SU-DHL-6 (cell line): ENCODE results near the gene CRYBG1.
"Not testable (repeated sequence)": the region's sequence is repeated elsewhere in the genome, so short reads cannot be mapped to it uniquely, and the experiment has no call there.

ENCODE experiments used
- H2AFZ ChIP-seq: fragments of 200-600 bp; sonication (generic); 2 replicates; pipeline ENCODE4 v1.6.1; 2014; ENCODE audit warnings: low read depth, mild to moderate bottlenecking, moderate library complexity, mixed read lengths, antibody characterized with exemption, low read length; ENCODE audit not compliant: severe bottlenecking
- H3F3A ChIP-seq: fragments of 200-600 bp; shearing (Covaris generic); 2 replicates; pipeline ENCODE4 v1.6.0; 2016; ENCODE audit warnings: antibody characterized with exemption, mild to moderate bottlenecking; ENCODE audit not compliant: insufficient read depth
- H3K27ac ChIP-seq: fragments of 200-600 bp; sonication (generic); 2 replicates; pipeline ENCODE4 v1.5.1; 2016; ENCODE audit warnings: low read depth, mild to moderate bottlenecking, low read length, moderate library complexity, mixed read lengths
- H3K27me3 ChIP-seq: fragments of 200-600 bp; sonication (generic), shearing (Covaris generic); 2 replicates; pipeline ENCODE4 v1.6.0; 2014; ENCODE audit warnings: mild to moderate bottlenecking, low read length
- H3K36me3 ChIP-seq: fragments of 200-600 bp; sonication (generic); 2 replicates; pipeline ENCODE4 v1.6.1; 2014; ENCODE audit warnings: mild to moderate bottlenecking, low read length, mixed read lengths
- H3K4me2 ChIP-seq: fragments of 300-600, 200-600 bp; shearing (Covaris generic), sonication (generic); 2 replicates; pipeline ENCODE4 v1.6.0; 2014; ENCODE audit warnings: low read length, low read depth, mild to moderate bottlenecking; ENCODE audit not compliant: poor library complexity, severe bottlenecking
- H3K4me3 ChIP-seq: fragments of 200-600 bp; sonication (generic); 2 replicates; pipeline ENCODE4 v1.5.1; 2014; ENCODE audit warnings: antibody characterized with exemption, low read length, mild to moderate bottlenecking, mixed read lengths; ENCODE audit not compliant: insufficient read depth, poor library complexity, severe bottlenecking
- H3K79me2 ChIP-seq: fragments of 200-600 bp; sonication (generic); 2 replicates; pipeline ENCODE4 v1.6.1; 2014; ENCODE audit warnings: mild to moderate bottlenecking, low read length, moderate library complexity; ENCODE audit not compliant: insufficient read depth
- H3K9ac ChIP-seq: fragments of 200-600 bp; sonication (generic); 2 replicates; pipeline ENCODE4 v1.7.0; 2014; ENCODE audit warnings: mild to moderate bottlenecking, low read length
- H3K9me2 ChIP-seq: fragments of 200-600 bp; sonication (generic); replicated peaks from 2 replicates; pipeline ENCODE4 v1.6.1; 2014; ENCODE audit warnings: low read length; ENCODE audit not compliant: insufficient read depth
- H3K9me3 ChIP-seq: fragments of 200-600 bp; sonication (generic); 2 replicates; pipeline ENCODE4 v1.6.1; 2014; ENCODE audit warnings: low read length, mixed read lengths; ENCODE audit not compliant: insufficient read depth
- H4K20me1 ChIP-seq: fragments of 200-600 bp; sonication (generic); 2 replicates; pipeline ENCODE4 v1.6.1; 2014; ENCODE audit warnings: low read depth, mild to moderate bottlenecking, antibody characterized with exemption, low read length, moderate library complexity, mixed read lengths
- EZH2phosphoT487 ChIP-seq: fragments of 200-600 bp; sonication (generic), shearing (Covaris generic); conservative IDR thresholded peaks from 2 replicates; pipeline ENCODE4 v1.6.1; 2018; ENCODE audit warnings: mild to moderate bottlenecking, antibody characterized with exemption, low read length, moderate library complexity, mixed read lengths
- TF ChIP-seq, protein P1 (sequence below): fragments of 200-600 bp; sonication (generic); IDR thresholded peaks from one replicate; pipeline ENCODE4 v1.5.1; 2017; ENCODE audit warnings: antibody characterized with exemption, mild to moderate bottlenecking, low read length, moderate library complexity; ENCODE audit not compliant: insufficient read depth, poor library complexity, severe bottlenecking

Gene CRYBG1

GRCh38 chr6:106579281-106579680 lies 218.8 kb downstream of the CRYBG1 start:
- no peaks in the 10 kb centered on the region for H3F3A ChIP-seq
- H2AFZ ChIP-seq = no peak overlapping the region
- H3K27ac ChIP-seq = no peak overlapping the region
- no peaks in the 10 kb centered on the region for H3K9me3 ChIP-seq
- no peak overlapping the region for H3K4me3 ChIP-seq
- no peaks in the 10 kb centered on the region for H3K27me3 ChIP-seq
- no peaks in the 10 kb centered on the region for H3K9me2 ChIP-seq
- no peak overlapping the region for H3K9ac ChIP-seq
- H3K36me3 ChIP-seq = no peaks in the 10 kb centered on the region
- H3K79me2 ChIP-seq = no peaks in the 10 kb centered on the region
- TF ChIP-seq, protein P1, sequence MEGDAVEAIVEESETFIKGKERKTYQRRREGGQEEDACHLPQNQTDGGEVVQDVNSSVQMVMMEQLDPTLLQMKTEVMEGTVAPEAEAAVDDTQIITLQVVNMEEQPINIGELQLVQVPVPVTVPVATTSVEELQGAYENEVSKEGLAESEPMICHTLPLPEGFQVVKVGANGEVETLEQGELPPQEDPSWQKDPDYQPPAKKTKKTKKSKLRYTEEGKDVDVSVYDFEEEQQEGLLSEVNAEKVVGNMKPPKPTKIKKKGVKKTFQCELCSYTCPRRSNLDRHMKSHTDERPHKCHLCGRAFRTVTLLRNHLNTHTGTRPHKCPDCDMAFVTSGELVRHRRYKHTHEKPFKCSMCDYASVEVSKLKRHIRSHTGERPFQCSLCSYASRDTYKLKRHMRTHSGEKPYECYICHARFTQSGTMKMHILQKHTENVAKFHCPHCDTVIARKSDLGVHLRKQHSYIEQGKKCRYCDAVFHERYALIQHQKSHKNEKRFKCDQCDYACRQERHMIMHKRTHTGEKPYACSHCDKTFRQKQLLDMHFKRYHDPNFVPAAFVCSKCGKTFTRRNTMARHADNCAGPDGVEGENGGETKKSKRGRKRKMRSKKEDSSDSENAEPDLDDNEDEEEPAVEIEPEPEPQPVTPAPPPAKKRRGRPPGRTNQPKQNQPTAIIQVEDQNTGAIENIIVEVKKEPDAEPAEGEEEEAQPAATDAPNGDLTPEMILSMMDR = no peak
- TF ChIP-seq EZH2phosphoT487 = no peak
- no peak overlapping the region for H3K4me2 ChIP-seq
- no peaks in the 10 kb centered on the region for H4K20me1 ChIP-seq

GRCh38 chr6:106581468-106581867 lies 221.0 kb downstream of the CRYBG1 start:
- Histone ChIP-seq H3K9me2 (no peaks in the 10 kb centered on the region), H3K9ac (no peak overlapping the region), H3K4me3 (no peak overlapping the region), H4K20me1 (no peaks in the 10 kb centered on the region), H3K4me2 (no peak overlapping the region), H3K27ac (no peak overlapping the region), H3K9me3 (no peaks in the 10 kb centered on the region), H3K36me3 (no peaks in the 10 kb centered on the region), H3K27me3 (no peaks in the 10 kb centered on the region), H2AFZ (no peak overlapping the region), H3K79me2 (no peaks in the 10 kb centered on the region), H3F3A (no peaks in the 10 kb centered on the region)
- TF ChIP-seq, protein P1 = no peak
- no peak for TF ChIP-seq EZH2phosphoT487

- Histone ChIP-seq H2AFZ (no peak overlapping the region), H3K9me2 (no peaks in the 10 kb centered on the region), H3K36me3 (0 out of 2 replicates have a peak, but pooled peaks cover 6% of the 10 kb centered on the region), H3K4me3 (no peak overlapping the region), H3K9ac (no peak overlapping the region), H3K27me3 (no peaks in the 10 kb centered on the region), H3K9me3 (no peaks in the 10 kb centered on the region), H3K27ac (no peak overlapping the region), H4K20me1 (no peaks in the 10 kb centered on the region), H3K4me2 (no peak overlapping the region), H3F3A (no peaks in the 10 kb centered on the region; the same call in 1 of the 2 replicates), H3K79me2 (no peaks in the 10 kb centered on the region)
- TF ChIP-seq, protein P1 = no peak
- TF ChIP-seq EZH2phosphoT487 = no peak
Measured at GRCh38 chr6:106586815-106587415, 226.4 kb downstream of the CRYBG1 start.

GRCh38 chr6:106588937-106589336 lies 228.4 kb downstream of the CRYBG1 start:
- not testable (repeated sequence) for H3K9me3 ChIP-seq, H2AFZ ChIP-seq, H3K27ac ChIP-seq, H3K36me3 ChIP-seq, H4K20me1 ChIP-seq, H3K27me3 ChIP-seq, H3K9ac ChIP-seq, H3K79me2 ChIP-seq, H3K4me3 ChIP-seq, H3K4me2 ChIP-seq, H3F3A ChIP-seq, H3K9me2 ChIP-seq
